ENCODE measurements around the gene C3orf49.

Gene C3orf49

GRCh38 chr3:63896332-63897030 lies 77.4 kb downstream of the C3orf49 start:
- no peak for TF ChIP-seq CEBPB (IDR thresholded peaks at IDR 0.05)
- no peak for TF ChIP-seq EGR1 (IDR thresholded peaks at IDR 0.05)
- no peak for TF ChIP-seq REST (IDR thresholded peaks at IDR 0.05; ENCODE audit: low read depth)
- TF ChIP-seq USF1 (IDR thresholded peaks at IDR 0.05), result no peak

Measured in Ishikawa (cell line).